ENCODE data around the gene TMEM9B. TPM values are rescaled to one million over a fixed set of nuclear protein-coding genes. Genes with fewer than 3 reads are reported as not detected.

Gene TMEM9B
- polyA plus RNA-seq, 6 donors from 2014 or later: 110 to 188 (median 127) TPM

GRCh38 chr11:8910649-8911026 is 53.6 kb downstream of the TMEM9B start:
- peak overlapping the region in 3 of 6 donors; percentile 59 to 84 (median 67) for H3K27ac Mint-ChIP-seq
- H3K27me3 Mint-ChIP-seq: peaks cover 0 to 9% (median 6%) of the 10 kb centered on the region in 3 donors
- DNase-seq: no peak
- peaks cover 35 to 54% (median 47%) of the 10 kb centered on the region in 3 donors for H3K4me1 Mint-ChIP-seq
- H3K4me3 Mint-ChIP-seq: peak overlapping the region; percentile 89 to 97 (median 94)
- no peaks in the 10 kb centered on the region for H3K9me3 Mint-ChIP-seq
- no peaks in the 10 kb centered on the region for H3K36me3 Mint-ChIP-seq
- ATAC-seq (ENCODE audit: low read depth in 2 of 2): peak in 1 of 2 donors; percentile 10

GRCh38 chr11:8908099-8908498 is 56.1 kb downstream of the TMEM9B start:
- DNase-seq (no peak), ATAC-seq (ENCODE audit: low read depth in 2 of 2) (no peak)
- Mint-ChIP-seq H3K36me3 (no peaks in the 10 kb centered on the region), H3K9me3 (no peaks in the 10 kb centered on the region), H3K4me1 (peaks cover 21 to 39% (median 31%) of the 10 kb centered on the region in 3 donors), H3K27ac (no peak overlapping the region), H3K27me3 (peaks cover 0 to 9% (median 6%) of the 10 kb centered on the region in 3 donors), H3K4me3 (peak overlapping the region in 3 of 8 donors; percentile 22 to 94 (median 25))

- Mint-ChIP-seq H3K4me3 (no peak overlapping the region), H3K9me3 (peaks cover 0 to 5% (median 2%) of the 10 kb centered on the region in 7 donors), H3K36me3 (no peaks in the 10 kb centered on the region), H3K27ac (no peak overlapping the region), H3K4me1 (peaks cover 21 to 34% (median 28%) of the 10 kb centered on the region in 3 donors), H3K27me3 (peaks cover 0 to 14% (median 6%) of the 10 kb centered on the region in 3 donors)
- no peak for ATAC-seq (ENCODE audit: low read depth in 2 of 2)
- no peak for DNase-seq
These were observed 57.1 kb downstream of the TMEM9B start for GRCh38 chr11:8907116-8907515.

GRCh38 chr11:8905528-8906165 is 58.6 kb downstream of the TMEM9B start:
- peaks cover 0 to 24% (median 6%) of the 10 kb centered on the region in 3 donors for H3K27me3 Mint-ChIP-seq
- H3K9me3 Mint-ChIP-seq: peaks cover 3 to 14% (median 10%) of the 10 kb centered on the region in 7 donors
- DNase-seq (no peak), ATAC-seq (ENCODE audit: low read depth in 2 of 2) (no peak)
- H3K27ac Mint-ChIP-seq: no peak overlapping the region
- peaks cover 16 to 28% (median 26%) of the 10 kb centered on the region in 3 donors for H3K4me1 Mint-ChIP-seq
- no peaks in the 10 kb centered on the region for H3K36me3 Mint-ChIP-seq
- no peak overlapping the region for H3K4me3 Mint-ChIP-seq

- no peak overlapping the region for H3K27ac Mint-ChIP-seq
- ATAC-seq (ENCODE audit: low read depth in 2 of 2): no peak
- H3K27me3 Mint-ChIP-seq: peaks cover 0 to 15% (median 0%) of the 10 kb centered on the region in 3 donors
- peaks cover 0 to 15% of the 10 kb centered on the region in 2 donors for H3K36me3 Mint-ChIP-seq
- H3K4me1 Mint-ChIP-seq: no peaks in the 10 kb centered on the region
- peaks cover 12 to 41% (median 30%) of the 10 kb centered on the region in 7 donors for H3K9me3 Mint-ChIP-seq
- DNase-seq: no peak
- H3K4me3 Mint-ChIP-seq: no peak overlapping the region
These were observed 65.0 kb downstream of the TMEM9B start for GRCh38 chr11:8899119-8899753.

Other genes with a start within 250 kb of the TMEM9B start
- 10 to 100 TPM in 3 of 6 donors, 1 to 10 TPM in 3; 8.2 to 22.4 (median 10.1) TPM for gene AKIP1, start 53.3 kb downstream of the TMEM9B start, polyA plus RNA-seq (ENCODE audit: low read depth in 6 of 6)
- not detected for gene C11orf16, start 31.5 kb downstream of the TMEM9B start, polyA plus RNA-seq (ENCODE audit: low read depth in 6 of 6)
- not detected for gene ASCL3, start 21.4 kb downstream of the TMEM9B start, polyA plus RNA-seq (ENCODE audit: low read depth in 6 of 6)
- gene NRIP3, start 39.6 kb upstream of the TMEM9B start, polyA plus RNA-seq (ENCODE audit: low read depth in 6 of 6): under 1 TPM in 3 of 6 donors, not detected in 3; 0.20 to 0.54 (median 0.40) TPM
- not detected for gene SCUBE2, start 127.2 kb upstream of the TMEM9B start, polyA plus RNA-seq (ENCODE audit: low read depth in 6 of 6)